ENCODE data around the gene IKBIP.
A peak's percentile ranks its signal among the peaks of the same experiment; 100 is the strongest.
"Not testable (repeated sequence)": the region's sequence is repeated elsewhere in the genome, so short reads cannot be mapped to it uniquely, and the experiment has no call there.

The IKBIP gene

GRCh38 chr12:98644712-98645571 lies at the start of gene IKBIP, which contains the start of gene APAF1:
TSS of gene IKBIP (minus strand) at chr12:98644788. CDS start at chr12:98644701, 87 bp downstream.
TSS of gene APAF1 (plus strand) at chr12:98645290. CDS start at chr12:98648360, 3,070 bp downstream.
- peak; percentile 81 for DNase-seq

GRCh38 chr12:98691351-98691750 lies 46.8 kb upstream of the IKBIP start:
- no peak for DNase-seq

DNA sequence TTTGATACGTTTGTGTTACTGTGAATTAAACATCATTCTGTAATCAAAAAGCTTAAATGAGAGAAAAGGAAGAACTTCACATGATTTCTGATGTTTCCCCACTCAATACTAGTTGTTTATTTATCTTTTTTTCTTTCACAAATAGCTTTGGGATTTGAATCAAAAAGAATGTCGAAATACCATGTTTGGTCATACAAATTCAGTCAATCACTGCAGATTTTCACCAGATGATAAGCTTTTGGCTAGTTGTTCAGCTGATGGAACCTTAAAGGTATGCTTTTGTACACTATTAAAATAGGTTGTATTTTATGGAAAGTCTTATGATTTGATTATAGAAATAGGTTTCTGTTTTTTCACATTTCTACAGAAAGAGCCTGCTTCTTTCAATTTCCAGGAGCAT lies 42.0 kb upstream of the IKBIP start:
- no peak for DNase-seq

DNA sequence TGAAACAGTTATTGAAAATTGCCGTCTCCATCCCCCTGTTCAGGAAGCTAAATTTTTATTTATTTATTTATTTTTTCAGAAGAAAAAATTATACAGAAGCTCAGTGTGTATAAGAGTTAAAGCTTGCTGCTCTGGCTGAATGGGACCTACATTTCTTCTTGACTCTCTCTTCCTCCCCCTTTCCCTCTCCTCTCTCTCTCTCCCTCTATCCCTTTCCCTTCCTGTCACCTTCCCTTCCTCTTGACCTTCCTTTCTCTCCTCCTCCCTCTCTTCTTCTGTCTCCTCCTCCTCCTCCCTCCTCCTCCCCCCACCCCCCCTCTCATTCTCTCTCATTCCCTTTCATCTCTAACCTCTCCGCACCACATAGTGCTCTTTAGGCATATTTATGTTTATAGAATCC lies 39.6 kb upstream of the IKBIP start:
- DNase-seq = no peak

- no peak for DNase-seq
These were observed 35.0 kb upstream of the IKBIP start for GRCh38 chr12:98679611-98680005.

GRCh38 chr12:98678946-98679610 lies 34.5 kb upstream of the IKBIP start:
- no peak for DNase-seq

GRCh38 chr12:98678236-98678945 lies 33.8 kb upstream of the IKBIP start:
- DNase-seq = no peak

DNA sequence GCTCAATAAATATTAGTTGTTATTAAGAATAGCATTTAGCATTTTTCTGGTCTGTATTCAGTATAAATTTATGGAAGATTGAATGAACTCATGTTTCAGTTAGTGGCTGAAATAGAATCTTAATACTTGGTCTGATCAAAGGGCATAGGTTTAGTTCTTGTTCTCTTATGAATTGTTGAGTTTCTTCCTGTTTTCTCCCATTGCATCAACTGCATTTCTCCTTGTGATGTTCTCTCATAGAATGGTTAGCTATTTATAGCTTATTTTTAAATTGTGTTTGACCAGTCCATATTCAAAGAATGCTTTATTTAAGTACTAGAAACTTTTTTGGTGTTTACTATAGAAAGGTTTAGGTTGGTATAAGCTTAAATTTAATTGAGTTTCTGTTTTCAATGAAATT lies 30.3 kb upstream of the IKBIP start:
- no peak for DNase-seq

DNA sequence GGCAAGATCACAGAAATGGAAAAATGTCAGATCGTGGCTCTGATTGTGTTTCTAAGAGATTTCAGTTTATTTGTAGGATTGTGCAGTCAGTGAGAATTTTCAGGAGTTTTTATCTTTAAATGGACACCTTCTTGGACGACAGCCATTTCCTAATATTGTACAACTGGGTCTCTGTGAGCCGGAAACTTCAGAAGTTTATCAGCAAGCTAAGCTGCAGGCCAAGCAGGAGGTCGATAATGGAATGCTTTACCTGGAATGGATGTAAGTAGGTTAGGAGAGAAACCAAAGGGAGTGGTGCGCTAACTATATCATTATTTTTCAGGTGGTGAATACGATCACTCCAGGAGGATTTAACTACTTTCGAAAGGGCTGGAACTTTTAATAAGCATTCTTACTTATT lies 26.9 kb upstream of the IKBIP start:
- DNase-seq = no peak

DNA sequence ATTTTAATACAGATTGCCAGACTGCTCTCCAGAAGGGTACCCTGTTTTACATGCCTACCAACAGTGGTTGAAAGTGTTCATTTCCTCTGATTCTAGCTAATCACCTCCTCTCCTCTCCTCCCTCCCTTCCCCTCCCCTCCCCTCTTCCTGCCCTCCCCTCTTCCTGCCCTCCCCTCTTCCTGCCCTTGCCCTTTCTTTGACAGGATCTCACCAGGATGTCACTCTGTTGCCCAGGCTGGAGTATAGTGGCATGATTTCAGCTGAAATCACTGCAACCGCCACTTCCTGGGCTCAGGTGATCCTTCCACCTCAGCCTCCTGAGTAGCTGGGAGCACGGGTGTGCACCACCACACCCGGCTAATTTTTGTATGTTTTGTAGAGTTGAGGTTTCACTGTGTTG lies 25.2 kb upstream of the IKBIP start:
- DNase-seq = no peak

- DNase-seq = no peak
These were observed 15.9 kb upstream of the IKBIP start for GRCh38 chr12:98660521-98660920.

- DNase-seq = no peak
These were observed 11.9 kb upstream of the IKBIP start for GRCh38 chr12:98656289-98657101.

GRCh38 chr12:98653866-98654493 lies 9.4 kb upstream of the IKBIP start:
- DNase-seq = no peak

DNA sequence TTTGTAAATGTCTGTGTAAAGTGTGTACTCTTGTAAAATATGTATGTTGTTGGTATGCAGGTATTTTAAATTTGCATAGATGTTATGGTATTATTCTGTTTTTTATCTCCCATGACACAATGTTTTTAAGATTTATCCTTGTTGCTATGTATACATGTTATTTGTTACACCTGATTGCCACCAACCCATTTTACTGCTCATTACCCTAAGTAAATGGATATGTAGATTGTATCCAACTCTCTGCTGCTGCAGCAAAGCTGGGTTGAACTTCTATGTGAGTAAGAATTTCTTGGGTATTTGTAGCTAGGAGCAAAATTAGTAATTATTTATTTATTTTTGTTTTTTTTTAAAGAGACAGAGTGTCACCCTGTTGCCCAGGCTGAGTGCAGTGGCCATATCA lies 6.7 kb upstream of the IKBIP start:
- no peak for DNase-seq

DNA sequence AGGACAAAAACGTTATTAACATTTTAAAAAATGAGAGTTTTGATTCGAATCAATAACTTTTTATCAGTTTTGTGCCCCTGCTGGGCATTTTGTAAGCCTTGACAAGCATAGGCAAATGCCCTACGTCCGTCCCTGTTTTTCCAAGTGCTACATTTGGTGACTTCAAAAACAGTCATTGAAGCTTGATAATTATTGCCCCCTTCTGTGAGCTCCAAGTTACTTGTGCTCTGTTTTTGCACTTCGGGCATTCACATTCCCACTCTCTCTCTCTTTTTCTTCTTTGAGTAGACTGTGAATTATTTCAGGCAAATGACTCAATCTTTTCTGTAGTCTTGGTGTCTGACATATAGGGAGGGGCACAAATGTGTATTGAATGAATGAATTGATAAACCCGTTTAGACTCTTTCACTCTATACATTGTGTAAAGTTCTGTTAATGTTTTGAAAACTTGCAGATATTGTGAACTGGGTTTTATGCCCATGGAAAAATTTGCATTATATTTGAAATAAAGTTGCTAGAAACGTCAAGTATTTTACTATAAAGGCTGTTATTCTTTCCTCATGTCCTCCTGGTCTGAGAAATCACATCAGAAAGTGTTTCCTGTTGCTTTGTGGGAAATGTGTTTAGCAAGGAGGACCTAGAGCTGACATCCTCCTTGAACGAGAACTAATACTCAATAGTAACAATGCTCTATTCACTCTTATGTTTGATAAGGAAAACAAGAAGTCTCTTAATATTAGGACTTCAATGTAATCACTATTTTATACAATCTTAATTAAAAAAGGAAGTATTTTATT lies 1.9 kb upstream of the IKBIP start:
- DNase-seq = no peak

GRCh38 chr12:98645572-98646067 lies 1.0 kb upstream of the IKBIP start:
- no peak for DNase-seq

GRCh38 chr12:98644433-98644711 lies 216 bp downstream of the IKBIP start:
- DNase-seq = no peak

DNA sequence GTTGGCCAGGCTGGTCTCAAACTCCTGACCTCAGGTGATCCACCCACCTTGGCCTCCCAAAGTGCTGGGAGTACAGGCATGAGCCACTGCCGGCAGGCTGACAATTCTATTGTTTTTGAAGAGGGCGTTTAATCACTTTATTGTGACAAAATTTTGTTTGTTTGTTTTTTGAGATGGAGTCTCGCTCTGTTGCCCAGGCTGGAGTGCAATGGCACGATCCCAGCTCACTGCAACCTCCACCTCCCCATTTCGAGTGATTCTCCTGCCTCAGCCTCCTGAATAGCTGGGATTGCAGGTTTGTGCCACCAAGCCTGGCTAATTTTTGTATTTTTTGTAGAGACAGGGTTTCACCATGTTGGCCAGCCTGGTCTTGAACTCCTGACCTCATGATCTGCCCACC lies 1.8 kb downstream of the IKBIP start:
- DNase-seq = not testable (repeated sequence)

DNA sequence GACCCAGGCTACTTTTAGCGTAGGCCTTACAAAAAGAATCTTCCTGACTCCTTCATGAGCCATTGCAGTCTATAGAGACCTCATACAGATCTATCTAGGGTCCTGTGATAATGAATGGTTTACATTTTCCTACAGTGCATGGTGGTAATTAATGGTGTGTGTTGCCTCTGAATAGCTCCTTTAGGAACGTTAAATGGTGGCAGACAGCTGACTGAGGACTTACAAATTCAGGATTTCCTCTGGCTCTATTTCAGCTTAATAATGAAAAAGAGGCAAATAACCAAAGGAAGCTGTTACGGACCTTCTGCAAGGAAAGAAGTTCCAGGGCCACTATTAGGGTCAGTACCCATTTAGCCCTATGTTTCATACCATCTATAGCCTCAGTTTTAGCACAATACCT lies 5.1 kb downstream of the IKBIP start:
- no peak for DNase-seq

GRCh38 chr12:98638009-98638408 lies 6.6 kb downstream of the IKBIP start:
- no peak for DNase-seq

DNA sequence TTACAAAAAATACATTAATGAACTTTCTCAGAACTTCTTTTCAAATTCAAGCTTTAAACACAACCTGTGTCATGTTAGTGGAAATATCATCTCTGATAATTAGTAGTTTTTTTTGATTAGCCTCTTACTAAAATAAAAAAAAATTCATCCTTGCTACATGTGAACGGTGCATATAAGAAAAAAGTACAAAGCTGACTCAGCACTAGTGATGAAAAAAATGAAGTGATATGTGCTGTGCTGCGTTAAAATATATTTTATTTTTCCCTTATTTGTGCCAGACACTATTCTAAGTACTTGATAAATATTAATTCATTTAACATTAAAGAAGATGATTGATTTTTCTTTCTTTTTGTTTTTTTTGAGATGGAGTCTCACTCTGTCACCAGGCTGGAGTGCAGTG lies 7.5 kb downstream of the IKBIP start:
- no peak for DNase-seq

Data from GOT3 (cell line).